K562 (cell line): ENCODE results near the gene TALDO1. TPM values are rescaled to one million over a fixed set of nuclear protein-coding genes. Genes with fewer than 3 reads are reported as not detected.

Experiments
- EGR1 ChIP-seq: fragments of 450-650 bp; conservative IDR thresholded peaks from 2 replicates; pipeline ENCODE4 v1.6.1; 2017; ENCODE audit warnings: mild to moderate bottlenecking
- FIP1L1 ChIP-seq: fragments of 200-400 bp; formaldehyde crosslinking; IDR thresholded peaks from 2 replicates; pipeline ENCODE4 v1.6.1; 2018; ENCODE audit warnings: mild to moderate bottlenecking, low read depth, low read length; ENCODE audit not compliant: poor library complexity, severe bottlenecking
- HNRNPL ChIP-seq: fragments of 200-400 bp; formaldehyde crosslinking; IDR thresholded peaks from 2 replicates; pipeline ENCODE4 v1.6.1; 2017; ENCODE audit warnings: low read depth, mild to moderate bottlenecking, low read length
- MAX ChIP-seq: sonication (generic); formaldehyde crosslinking; IDR thresholded peaks from 2 replicates; pipeline ENCODE4 v1.9.0; 2022; ENCODE audit warnings: mild to moderate bottlenecking, missing genetic modification reagents
- NKRF ChIP-seq: fragments of 450-650 bp; IDR thresholded peaks from 2 replicates; pipeline ENCODE4 v1.6.1; 2016; ENCODE audit warnings: borderline replicate concordance
- NR2C2 ChIP-seq, 2 experiments: fragments of 200-800 bp in 1 of 2; sonication (Bioruptor generic) in 1 of 2; sonication (generic) in 1 of 2; formaldehyde crosslinking in 1 of 2; IDR thresholded peaks; 2 replicates each; pipeline versions ENCODE4 v1.6.1 to v1.8.0; 2016 to 2022; ENCODE audit warnings: mild to moderate bottlenecking in 1 of 2, missing compliant biosample characterization in 1 of 2, missing genetic modification characterization in 1 of 2, missing genetic modification reagents in 1 of 2
- ZNF175 ChIP-seq: fragments of 200-800 bp; sonication (Bioruptor generic); IDR thresholded peaks from 2 replicates; pipeline ENCODE4 v1.6.1; 2016; ENCODE audit warnings: low read depth, mild to moderate bottlenecking, missing genetic modification characterization, missing compliant biosample characterization
- ZNF77 ChIP-seq: fragments of 250-450 bp; sonication (Bioruptor Pico); IDR thresholded peaks from 2 replicates; pipeline ENCODE4 v1.5.0; 2020
- polyA plus RNA-seq, 8 experiments: library from polyadenylated mRNA; depleted of rRNA in 4 of 8; stranded (reverse) in 5 of 8; unstranded in 3 of 8; fragments of >200 nt; fragmentation: Nextera tagmentation in 2 of 8; fragmentation: Illumina TruSeq in 1 of 8; extraction: Ambion mirVana in 2 of 8; extraction: Trizol in 1 of 8; gene quantifications; 2 replicates each; pipeline versions ENCODE4 v1.2.1 to v1.2.3, GENCODE V29; 2011 to 2014; ENCODE audit warnings: inconsistent platforms in 1 of 8, missing spikeins in 1 of 8
- total RNA-seq, 7 experiments: library from RNA; depleted of rRNA in 6 of 7; stranded (reverse); fragments of >200 nt in 6 of 7; fragmentation: Illumina TruSeq in 2 of 7; extraction: Trizol in 2 of 7; gene quantifications; 2 replicates each; pipeline versions ENCODE4 v1.2.1 to v1.2.3, GENCODE V29; 2011 to 2021; ENCODE audit warnings: low replicate concordance in 1 of 7
- TF ChIP-seq, protein P1 (sequence below): sonication (generic); formaldehyde crosslinking; IDR thresholded peaks from 2 replicates; pipeline ENCODE4 v1.8.0; 2022; ENCODE audit warnings: mild to moderate bottlenecking, missing genetic modification reagents, borderline replicate concordance
- TF ChIP-seq, protein P2 (sequence below): IDR thresholded peaks from 2 replicates; pipeline ENCODE4 v1.6.1; 2012; ENCODE audit warnings: low read depth, low read length, improper control_type of control experiment, borderline replicate concordance

Gene TALDO1
- total and polyA plus RNA-seq, 9 of the 15 experiments (the other 6 are each of a cell fraction or from before 2014, with no cell fraction given): 260 to 541 (median 441) TPM

DNA sequence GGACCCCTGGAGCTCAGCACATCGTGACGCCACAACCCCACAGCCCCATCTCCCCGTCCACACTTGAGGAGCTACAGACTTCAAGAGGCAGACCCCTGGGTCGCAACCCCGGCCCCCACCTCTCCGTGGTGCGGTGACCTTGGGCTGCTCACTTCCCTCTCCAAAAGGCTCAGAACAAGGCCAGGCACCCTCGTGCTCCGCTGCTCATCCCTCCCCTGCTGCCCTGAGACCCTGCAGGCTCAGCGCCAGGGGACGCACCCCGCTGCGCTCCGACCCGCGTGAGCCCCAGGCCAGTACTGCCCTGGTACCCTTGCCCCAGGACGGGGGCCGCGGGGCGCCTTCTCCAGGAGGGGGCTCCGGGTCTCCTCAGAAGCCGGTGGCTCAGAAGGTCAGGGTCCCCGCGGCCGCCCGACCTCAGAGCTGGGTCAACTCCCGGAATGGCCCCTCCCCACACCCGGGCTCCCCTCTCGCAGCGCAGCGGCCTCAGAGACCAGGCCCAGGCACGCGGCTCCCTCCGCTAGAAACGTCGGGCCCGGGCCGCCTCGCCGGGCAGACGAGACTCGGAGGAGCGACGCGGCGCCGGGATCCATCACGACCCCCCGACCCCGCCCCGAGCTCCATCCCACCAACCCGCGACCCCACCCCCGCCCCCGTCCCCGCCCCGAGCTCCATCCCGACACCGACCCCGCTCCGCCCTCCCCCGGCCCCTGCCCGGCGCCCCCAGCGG lies 29.5 kb downstream of the TALDO1 start (continued):
- TF ChIP-seq ZNF77 (CRISPR knock-in tag) (no peak), ZNF175 (0 out of 2 replicates have a peak, but pooled peaks have one; percentile 35), HNRNPL (0 out of 2 replicates have a peak, but pooled peaks have one; percentile 28), FIP1L1 (peak; percentile 58), EGR1 (0 out of 2 replicates have a peak, but pooled peaks have one; percentile 3), NKRF (peak; percentile 62; the same call in 1 of the 2 replicates), MAX (CRISPR knock-in tag) (peak; percentile 65), NR2C2 (CRISPR knock-in tag; IDR thresholded peaks at IDR 0.05) (no peak), NR2C2 (tag; IDR thresholded peaks at IDR 0.05) (no peak; the same call in 1 of the 2 replicates)
- TF ChIP-seq, protein P1, sequence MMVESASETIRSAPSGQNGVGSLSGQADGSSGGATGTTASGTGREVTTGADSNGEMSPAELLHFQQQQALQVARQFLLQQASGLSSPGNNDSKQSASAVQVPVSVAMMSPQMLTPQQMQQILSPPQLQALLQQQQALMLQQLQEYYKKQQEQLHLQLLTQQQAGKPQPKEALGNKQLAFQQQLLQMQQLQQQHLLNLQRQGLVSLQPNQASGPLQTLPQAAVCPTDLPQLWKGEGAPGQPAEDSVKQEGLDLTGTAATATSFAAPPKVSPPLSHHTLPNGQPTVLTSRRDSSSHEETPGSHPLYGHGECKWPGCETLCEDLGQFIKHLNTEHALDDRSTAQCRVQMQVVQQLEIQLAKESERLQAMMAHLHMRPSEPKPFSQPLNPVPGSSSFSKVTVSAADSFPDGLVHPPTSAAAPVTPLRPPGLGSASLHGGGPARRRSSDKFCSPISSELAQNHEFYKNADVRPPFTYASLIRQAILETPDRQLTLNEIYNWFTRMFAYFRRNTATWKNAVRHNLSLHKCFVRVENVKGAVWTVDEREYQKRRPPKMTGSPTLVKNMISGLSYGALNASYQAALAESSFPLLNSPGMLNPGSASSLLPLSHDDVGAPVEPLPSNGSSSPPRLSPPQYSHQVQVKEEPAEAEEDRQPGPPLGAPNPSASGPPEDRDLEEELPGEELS (CRISPR knock-in tag): no peak
- TF ChIP-seq, protein P2, sequence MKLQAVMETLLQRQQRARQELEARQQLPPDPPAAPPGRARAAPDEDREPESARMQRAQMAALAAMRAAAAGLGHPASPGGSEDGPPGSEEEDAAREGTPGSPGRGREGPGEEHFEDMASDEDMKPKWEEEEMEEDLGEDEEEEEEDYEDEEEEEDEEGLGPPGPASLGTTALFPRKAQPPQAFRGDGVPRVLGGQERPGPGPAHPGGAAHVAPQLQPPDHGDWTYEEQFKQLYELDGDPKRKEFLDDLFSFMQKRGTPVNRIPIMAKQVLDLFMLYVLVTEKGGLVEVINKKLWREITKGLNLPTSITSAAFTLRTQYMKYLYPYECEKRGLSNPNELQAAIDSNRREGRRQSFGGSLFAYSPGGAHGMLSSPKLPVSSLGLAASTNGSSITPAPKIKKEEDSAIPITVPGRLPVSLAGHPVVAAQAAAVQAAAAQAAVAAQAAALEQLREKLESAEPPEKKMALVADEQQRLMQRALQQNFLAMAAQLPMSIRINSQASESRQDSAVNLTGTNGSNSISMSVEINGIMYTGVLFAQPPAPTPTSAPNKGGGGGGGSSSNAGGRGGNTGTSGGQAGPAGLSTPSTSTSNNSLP: no peak
